CD14-positive monocyte (primary cell): ENCODE results near the gene TECPR2. TPM values are rescaled to one million over a fixed set of nuclear protein-coding genes. Genes with fewer than 3 reads are reported as not detected.

Source experiments
- DNase-seq, 3 donors: peaks; one replicate each; pipeline ENCODE4 v3.0.0-alpha.2; 2011 to 2022
- H2AFZ ChIP-seq: 2 replicates; pipeline ENCODE4 v1.6.0; 2012; ENCODE audit warnings: mild to moderate bottlenecking, low read depth, low read length, inconsistent platforms; ENCODE audit not compliant: insufficient read depth, poor library complexity, severe bottlenecking
- H3K27ac ChIP-seq, 2 donors: 1 replicate in 1 of 2; 2 replicates in 1 of 2; pipeline ENCODE4 v1.5.1; 2012 to 2013; ENCODE audit warnings: low read length in 2 of 2, control low read depth in 1 of 2, inconsistent platforms in 1 of 2, low read depth in 1 of 2, mild to moderate bottlenecking in 1 of 2
- H3K27me3 ChIP-seq, 2 donors: one replicate each; pipeline versions ENCODE4 v1.6.0 to v1.6.1; 2011 to 2013; ENCODE audit warnings: low read length in 2 of 2; ENCODE audit not compliant: control insufficient read depth in 2 of 2, insufficient read depth in 2 of 2
- H3K36me3 ChIP-seq, 2 donors: replicated peaks in 1 of 2; 1 replicate in 1 of 2; 2 replicates in 1 of 2; pipeline versions ENCODE4 v1.5.1 to v1.6.1; 2012 to 2013; ENCODE audit warnings: low read length in 2 of 2, control low read depth in 1 of 2, inconsistent platforms in 1 of 2, mild to moderate bottlenecking in 1 of 2; ENCODE audit not compliant: insufficient read depth in 2 of 2, control insufficient read depth in 1 of 2
- H3K4me1 ChIP-seq, 2 donors: 1 replicate in 1 of 2; 2 replicates in 1 of 2; pipeline versions ENCODE4 v1.5.1 to v1.6.1; 2012 to 2013; ENCODE audit warnings: low read length in 2 of 2, control low read depth in 1 of 2, inconsistent platforms in 1 of 2, mild to moderate bottlenecking in 1 of 2, moderate library complexity in 1 of 2; ENCODE audit not compliant: insufficient read depth in 2 of 2, control insufficient read depth in 1 of 2
- H3K4me2 ChIP-seq: replicated peaks from 2 replicates; pipeline ENCODE3; 2012; ENCODE audit warnings: low read length, moderate library complexity, mild to moderate bottlenecking; ENCODE audit not compliant: poor library complexity, severe bottlenecking; ENCODE audit errors: extremely low read depth
- H3K4me3 ChIP-seq, 3 experiments: fragments of 200-600 bp in 1 of 3; sonication (generic) in 1 of 3; replicated peaks in 1 of 3; 1 replicate in 2 of 3; 2 replicates in 1 of 3; pipeline ENCODE4 v1.5.1; 2011 to 2013; ENCODE audit warnings: low read length in 3 of 3, mild to moderate bottlenecking in 3 of 3, control low read depth in 2 of 3, low read depth in 2 of 3, inconsistent platforms in 1 of 3, moderate library complexity in 1 of 3
- H3K79me2 ChIP-seq: 2 replicates; pipeline ENCODE4 v1.6.0; 2012; ENCODE audit warnings: mild to moderate bottlenecking, control low read depth, inconsistent platforms, low read length, moderate library complexity; ENCODE audit not compliant: insufficient read depth
- H3K9ac ChIP-seq: 2 replicates; pipeline ENCODE4 v1.6.0; 2017; ENCODE audit warnings: low read length, mild to moderate bottlenecking; ENCODE audit not compliant: insufficient read depth, poor library complexity, severe bottlenecking
- H3K9me3 ChIP-seq, 2 donors: replicated peaks in 1 of 2; 1 replicate in 1 of 2; 2 replicates in 1 of 2; pipeline versions ENCODE4 v1.5.1 to v1.6.1; 2012 to 2013; ENCODE audit warnings: low read length in 2 of 2, control low read depth in 1 of 2; ENCODE audit not compliant: control insufficient read depth in 1 of 2, insufficient read depth in 1 of 2
- H4K20me1 ChIP-seq: 2 replicates; pipeline ENCODE4 v1.6.0; 2012; ENCODE audit warnings: mild to moderate bottlenecking, low read length, control low read depth, moderate library complexity; ENCODE audit not compliant: insufficient read depth
- H3K27ac Mint-ChIP-seq, 7 donors: one replicate each; pipeline ENCODE4 v1.8.0; 2020; ENCODE audit warnings: mild to moderate bottlenecking in 7 of 7, mixed read lengths in 7 of 7, moderate library complexity in 6 of 7, inconsistent platforms in 2 of 7
- H3K27me3 Mint-ChIP-seq, 3 donors: one replicate each; pipeline ENCODE4 v1.8.0; 2021 to 2022; ENCODE audit warnings: low read depth in 3 of 3, mild to moderate bottlenecking in 3 of 3, mixed read lengths in 3 of 3, moderate library complexity in 3 of 3, inconsistent platforms in 1 of 3
- H3K36me3 Mint-ChIP-seq, 2 donors: one replicate each; pipeline ENCODE4 v1.8.0; 2020; ENCODE audit warnings: mixed read lengths in 2 of 2, inconsistent platforms in 1 of 2, mild to moderate bottlenecking in 1 of 2
- H3K4me1 Mint-ChIP-seq: one replicate; pipeline ENCODE4 v1.8.0; 2020; ENCODE audit warnings: mild to moderate bottlenecking, mixed read lengths
- H3K4me3 Mint-ChIP-seq, 2 donors: one replicate each; pipeline ENCODE4 v1.8.0; 2020; ENCODE audit warnings: mild to moderate bottlenecking in 2 of 2, mixed read lengths in 2 of 2, moderate library complexity in 1 of 2
- H3K9me3 Mint-ChIP-seq, 7 donors: one replicate each; pipeline ENCODE4 v1.8.0; 2020 to 2022; ENCODE audit warnings: mixed read lengths in 7 of 7, mild to moderate bottlenecking in 6 of 7, moderate library complexity in 6 of 7, inconsistent platforms in 2 of 7
- WGBS: methylation state at CpG from one replicate; pipeline ENCODE4 v1.1.5; 2013; ENCODE audit warnings: missing lambda C conversion rate; ENCODE audit not compliant: insufficient coverage; 5-methylcytosine and 5-hydroxymethylcytosine counted together
- intact Hi-C, 2 donors: fragments of 100-400 bp; cut with micrococcal nuclease; formaldehyde crosslinking; loops; one replicate each; pipeline versions ENCODE4 v1.15.0 to v1.15.1; 2023
- polyA plus RNA-seq, 3 donors: library from polyadenylated mRNA; depleted of rRNA in 1 of 3; unstranded in 2 of 3; stranded (reverse) in 1 of 3; fragments of 300-500 nt in 2 of 3; fragments of >200 nt in 1 of 3; fragmentation: Illumina TruSeq in 2 of 3; gene quantifications; 1 replicate in 2 of 3; 2 replicates in 1 of 3; pipeline ENCODE4 v1.2.3, GENCODE V29; 2012 to 2021
- TF ChIP-seq, protein P1 (sequence below): fragments of 200-600 bp; IDR thresholded peaks from one replicate; pipeline ENCODE4 v1.8.0; 2022; ENCODE audit warnings: antibody characterized with exemption, mild to moderate bottlenecking

Gene TECPR2
- polyA plus RNA-seq, 3 donors = 2.8 to 10.4 (median 6.4) TPM

DNA sequence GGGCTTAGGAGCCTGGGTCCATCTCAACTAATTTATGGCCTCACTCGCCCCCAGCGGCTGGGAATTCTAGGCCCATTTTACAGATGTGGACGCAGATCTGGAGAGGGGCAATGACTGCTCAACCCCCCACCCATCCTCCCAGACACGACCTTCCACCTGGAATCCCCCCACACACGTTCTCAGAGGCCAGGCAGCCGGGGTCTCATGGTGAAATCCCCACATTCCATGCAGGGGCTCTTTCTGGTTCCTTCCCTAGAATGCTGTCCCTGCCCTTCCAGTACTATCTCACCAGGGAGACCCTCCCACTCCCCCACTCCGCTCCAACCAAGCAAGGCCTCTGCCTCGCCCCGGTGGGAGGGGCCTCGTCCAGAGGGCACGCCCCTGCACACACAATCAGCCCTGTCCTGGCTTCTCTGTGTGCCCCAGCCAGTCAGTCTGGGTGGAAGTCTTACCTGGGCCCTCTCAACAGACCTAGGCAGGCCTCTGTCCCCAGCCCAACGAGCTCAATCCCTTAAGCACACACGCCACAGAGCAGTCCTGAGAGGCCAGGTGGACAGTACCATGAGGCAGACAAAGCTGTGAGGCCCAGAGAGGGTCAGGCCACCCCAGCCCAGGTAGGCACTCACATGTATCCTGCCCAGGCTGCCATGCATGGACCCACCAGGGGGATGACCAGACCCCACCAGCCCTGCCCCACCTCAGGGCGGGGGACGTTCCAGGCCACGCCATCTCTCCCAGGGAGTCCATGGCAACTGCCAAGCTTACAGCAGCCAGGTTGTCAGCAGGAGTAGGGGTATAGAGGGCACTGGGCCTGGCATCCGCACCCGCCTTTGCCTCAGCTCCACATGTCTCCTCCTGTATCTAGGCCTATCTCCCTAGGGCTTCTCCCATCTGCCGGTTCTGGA is 148.1 kb downstream of the TECPR2 start:
- Histone ChIP-seq H2AFZ (peak overlapping the region; percentile 77), H3K9me3 (no peaks in the 10 kb centered on the region), H3K9ac (peak overlapping the region; percentile 68), H3K4me1 (peaks cover 16 to 19% of the 10 kb centered on the region in 2 donors), H3K79me2 (no peaks in the 10 kb centered on the region), H3K4me2 (peak overlapping the region; percentile 91), H3K27me3 (peaks cover 0 to 4% of the 10 kb centered on the region in 2 donors), H4K20me1 (no peaks in the 10 kb centered on the region), H3K36me3 (no peaks in the 10 kb centered on the region), H3K27ac (peak overlapping the region in 1 of 2 donors; percentile 70), H3K4me3 (peak overlapping the region in 2 of 3 experiments; percentile 57 to 83)
- H3K4me1 Mint-ChIP-seq = peaks cover 19% of the 10 kb centered on the region
- peaks cover 4 to 13% (median 7%) of the 10 kb centered on the region in 3 donors for H3K27me3 Mint-ChIP-seq
- DNase-seq = no peak
- peak overlapping the region in 4 of 7 donors; percentile 31 to 84 (median 59) for H3K27ac Mint-ChIP-seq
- peak overlapping the region; percentile 84 to 93 for H3K4me3 Mint-ChIP-seq
- intact Hi-C loops = loop anchor here (5.0 to 10.0 kb wide), 2 partner anchors 146 to 194 kb away; partner anchors contain the start of genes CINP (in 1 of the 2), TECPR2 (in 1 of the 2) and ZNF839 (in 1 of the 2)
- H3K36me3 Mint-ChIP-seq = peaks cover 2 to 10% of the 10 kb centered on the region in 2 donors
- 40% methylated on average over 14 of the region's 19 CpGs for WGBS
- TF ChIP-seq, protein P1, sequence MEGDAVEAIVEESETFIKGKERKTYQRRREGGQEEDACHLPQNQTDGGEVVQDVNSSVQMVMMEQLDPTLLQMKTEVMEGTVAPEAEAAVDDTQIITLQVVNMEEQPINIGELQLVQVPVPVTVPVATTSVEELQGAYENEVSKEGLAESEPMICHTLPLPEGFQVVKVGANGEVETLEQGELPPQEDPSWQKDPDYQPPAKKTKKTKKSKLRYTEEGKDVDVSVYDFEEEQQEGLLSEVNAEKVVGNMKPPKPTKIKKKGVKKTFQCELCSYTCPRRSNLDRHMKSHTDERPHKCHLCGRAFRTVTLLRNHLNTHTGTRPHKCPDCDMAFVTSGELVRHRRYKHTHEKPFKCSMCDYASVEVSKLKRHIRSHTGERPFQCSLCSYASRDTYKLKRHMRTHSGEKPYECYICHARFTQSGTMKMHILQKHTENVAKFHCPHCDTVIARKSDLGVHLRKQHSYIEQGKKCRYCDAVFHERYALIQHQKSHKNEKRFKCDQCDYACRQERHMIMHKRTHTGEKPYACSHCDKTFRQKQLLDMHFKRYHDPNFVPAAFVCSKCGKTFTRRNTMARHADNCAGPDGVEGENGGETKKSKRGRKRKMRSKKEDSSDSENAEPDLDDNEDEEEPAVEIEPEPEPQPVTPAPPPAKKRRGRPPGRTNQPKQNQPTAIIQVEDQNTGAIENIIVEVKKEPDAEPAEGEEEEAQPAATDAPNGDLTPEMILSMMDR = no peak
- H3K9me3 Mint-ChIP-seq = peaks cover 0 to 3% (median 0%) of the 10 kb centered on the region in 7 donors

DNA sequence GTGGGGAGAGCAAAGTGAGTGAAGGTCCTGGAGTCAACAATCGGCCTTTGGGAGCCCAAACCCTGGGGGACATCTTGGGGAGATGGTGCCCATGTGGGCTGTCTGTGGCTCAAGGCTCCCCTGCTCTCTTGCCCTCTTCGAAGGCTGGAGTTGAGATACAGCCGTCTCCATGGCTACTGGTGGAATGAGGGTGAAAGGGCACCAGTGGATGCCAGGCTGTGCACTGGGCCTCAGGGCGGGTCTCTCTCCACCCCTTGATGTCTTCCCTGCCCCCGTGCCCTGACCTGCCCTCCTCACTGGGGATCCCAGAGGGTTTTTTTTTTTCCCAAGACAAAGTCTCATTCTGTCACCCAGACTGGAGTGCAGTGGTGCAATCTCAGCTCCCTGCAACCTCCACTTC is 148.8 kb downstream of the TECPR2 start:
- Histone ChIP-seq H3K79me2 (no peaks in the 10 kb centered on the region), H3K27me3 (peaks cover 0 to 4% of the 10 kb centered on the region in 2 donors), H3K4me2 (no peak overlapping the region), H4K20me1 (no peaks in the 10 kb centered on the region), H3K4me3 (no peak overlapping the region), H3K36me3 (no peaks in the 10 kb centered on the region), H2AFZ (no peak overlapping the region), H3K4me1 (peaks cover 20 to 24% of the 10 kb centered on the region in 2 donors), H3K27ac (no peak overlapping the region), H3K9ac (no peak overlapping the region), H3K9me3 (no peaks in the 10 kb centered on the region)
- Mint-ChIP-seq H3K27ac (no peak overlapping the region), H3K36me3 (peaks cover 2 to 5% of the 10 kb centered on the region in 2 donors), H3K27me3 (peaks cover 4 to 19% (median 9%) of the 10 kb centered on the region in 3 donors), H3K4me1 (peaks cover 22% of the 10 kb centered on the region), H3K4me3 (no peak overlapping the region), H3K9me3 (peaks cover 0 to 3% (median 1%) of the 10 kb centered on the region in 7 donors)
- intact Hi-C loops = loop anchor here (5.0 to 10.0 kb wide), 2 partner anchors 147 to 194 kb away; partner anchors contain the start of genes CINP (in 1 of the 2), TECPR2 (in 1 of the 2) and ZNF839 (in 1 of the 2)
- no peak for DNase-seq
- TF ChIP-seq, protein P1 = no peak
- 87% methylated on average over 4 of the region's 5 CpGs for WGBS
